Stimulated activated naive B cell treated with anti-CD40 and anti-IgM and Interleukin-4, amounts not matched to agents 10 μg/mL and 1 μg/mL and 100 μg/mL, for 72 hours (primary cell): ENCODE results near the gene TCERG1L.

Source experiments
- ATAC-seq, 2 donors: fragments of 150-1000 bp; cut with Tn5 transposase; replicated peaks; 2 replicates each; pipeline ENCODE4 v1.10.0; 2021; ENCODE audit warnings: moderate library complexity in 1 of 2
- DNase-seq: peaks from one replicate; pipeline ENCODE4 v3.0.0; 2021
- H3K27ac Mint-ChIP-seq: one replicate; pipeline ENCODE4 v1.8.0; 2022; ENCODE audit warnings: mild to moderate bottlenecking, mixed read lengths
- H3K27me3 Mint-ChIP-seq, 2 donors: one replicate each; pipeline ENCODE4 v1.8.0; 2022; ENCODE audit warnings: mixed read lengths in 2 of 2
- H3K36me3 Mint-ChIP-seq, 2 donors: one replicate each; pipeline ENCODE4 v1.8.0; 2022; ENCODE audit warnings: mixed read lengths in 2 of 2, mild to moderate bottlenecking in 1 of 2
- H3K4me1 Mint-ChIP-seq, 2 donors: one replicate each; pipeline ENCODE4 v1.8.0; 2022; ENCODE audit warnings: mixed read lengths in 2 of 2, mild to moderate bottlenecking in 1 of 2
- H3K4me3 Mint-ChIP-seq, 2 donors: one replicate each; pipeline ENCODE4 v1.8.0; 2022; ENCODE audit warnings: mild to moderate bottlenecking in 2 of 2, mixed read lengths in 2 of 2, moderate library complexity in 1 of 2
- H3K9me3 Mint-ChIP-seq, 2 donors: one replicate each; pipeline ENCODE4 v1.8.0; 2022; ENCODE audit warnings: mixed read lengths in 2 of 2, mild to moderate bottlenecking in 1 of 2

Gene TCERG1L

DNA sequence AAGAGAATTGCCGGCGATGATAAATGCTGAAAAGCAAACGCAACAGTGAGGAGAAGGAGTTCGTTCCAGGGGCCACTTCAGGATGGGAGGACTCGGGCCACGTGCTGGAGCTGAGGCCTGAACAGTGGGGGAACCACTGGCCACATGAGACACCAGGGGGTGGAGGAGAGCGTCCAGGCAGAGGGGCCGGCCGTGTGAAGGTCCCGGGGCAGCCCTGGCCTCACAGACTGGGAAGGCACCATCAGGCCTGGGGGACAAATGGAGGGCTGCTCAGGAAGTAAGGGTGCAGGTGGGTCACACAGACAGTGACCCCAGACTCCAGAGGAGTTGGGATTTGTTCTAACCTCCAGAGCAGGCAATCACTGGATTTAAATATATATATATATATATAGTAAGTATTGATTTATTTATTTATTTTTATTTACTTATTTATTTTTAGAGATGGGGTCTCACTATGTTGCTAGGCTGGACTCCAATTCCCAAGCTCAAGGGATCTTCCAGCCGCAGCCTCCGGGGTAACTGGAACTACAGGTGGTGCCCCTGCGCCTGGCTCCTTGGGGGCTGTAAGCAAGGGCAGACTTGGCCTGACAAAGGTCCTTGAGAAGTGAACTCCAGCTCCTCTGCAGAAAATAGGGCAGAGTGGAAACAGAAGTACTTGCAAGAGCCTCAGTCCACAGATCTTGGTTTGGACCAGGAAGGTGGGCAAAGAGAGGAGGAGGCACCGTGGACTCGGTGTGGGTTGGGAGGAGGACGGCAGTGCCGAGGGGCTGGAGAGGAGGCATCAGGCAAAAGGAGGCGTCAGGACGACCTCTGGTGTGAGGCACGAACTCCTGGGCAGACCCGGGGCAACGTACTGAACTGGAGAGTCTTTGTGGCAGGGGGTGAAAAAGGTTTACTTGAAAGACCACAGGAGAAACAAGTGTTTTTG is 57.3 kb downstream of the TCERG1L start:
- Mint-ChIP-seq H3K27me3 (peaks cover 0 to 11% of the 10 kb centered on the region in 2 donors), H3K27ac (no peak overlapping the region), H3K9me3 (no peaks in the 10 kb centered on the region), H3K4me3 (no peak overlapping the region), H3K36me3 (no peaks in the 10 kb centered on the region), H3K4me1 (no peaks in the 10 kb centered on the region)
- DNase-seq (no peak), ATAC-seq (no peak)

- Mint-ChIP-seq H3K27me3 (peaks cover 0 to 11% of the 10 kb centered on the region in 2 donors), H3K4me1 (no peaks in the 10 kb centered on the region), H3K9me3 (no peaks in the 10 kb centered on the region), H3K4me3 (no peak overlapping the region), H3K36me3 (no peaks in the 10 kb centered on the region), H3K27ac (no peak overlapping the region)
- ATAC-seq (no peak), DNase-seq (no peak)
Measured at GRCh38 chr10:131252567-131253276, 58.8 kb downstream of the TCERG1L start.

- no peak overlapping the region for H3K4me3 Mint-ChIP-seq
- H3K9me3 Mint-ChIP-seq = no peaks in the 10 kb centered on the region
- ATAC-seq (no peak), DNase-seq (no peak)
- no peaks in the 10 kb centered on the region for H3K36me3 Mint-ChIP-seq
- peaks cover 0 to 11% of the 10 kb centered on the region in 2 donors for H3K27me3 Mint-ChIP-seq
- H3K27ac Mint-ChIP-seq = no peak overlapping the region
- H3K4me1 Mint-ChIP-seq = no peaks in the 10 kb centered on the region
Measured at GRCh38 chr10:131251146-131251541, 60.4 kb downstream of the TCERG1L start.

GRCh38 chr10:131250454-131251145 is 60.9 kb downstream of the TCERG1L start:
- DNase-seq (no peak), ATAC-seq (no peak)
- no peaks in the 10 kb centered on the region for H3K4me1 Mint-ChIP-seq

DNA sequence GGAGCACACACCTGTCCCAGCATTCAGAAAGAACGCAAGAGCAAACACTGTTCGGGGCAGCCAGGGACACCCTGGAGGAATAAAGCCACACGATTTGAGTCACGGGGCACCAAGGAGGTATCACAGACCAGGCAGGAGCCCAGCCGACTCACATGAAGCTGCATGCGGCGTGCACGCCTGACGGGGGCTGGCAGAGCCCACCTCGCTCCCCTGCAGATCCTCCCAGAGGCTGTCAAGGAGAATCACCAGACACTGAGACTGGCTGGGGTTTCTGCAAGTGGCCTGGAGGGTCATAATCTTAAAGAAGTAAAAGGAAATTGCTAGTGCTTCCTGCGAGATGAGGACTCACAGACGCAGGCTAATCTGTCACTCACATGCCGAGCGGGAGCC is 61.6 kb downstream of the TCERG1L start:
- DNase-seq = no peak
- H3K27ac Mint-ChIP-seq = no peak overlapping the region

More at GRCh38 chr10:131250454-131251145, 60.9 kb downstream of the TCERG1L start:
- no peaks in the 10 kb centered on the region for H3K9me3 Mint-ChIP-seq
- no peaks in the 10 kb centered on the region for H3K36me3 Mint-ChIP-seq
- H3K4me3 Mint-ChIP-seq = no peak overlapping the region
- H3K27ac Mint-ChIP-seq = no peak overlapping the region
- peaks cover 0 to 11% of the 10 kb centered on the region in 2 donors for H3K27me3 Mint-ChIP-seq

DNA sequence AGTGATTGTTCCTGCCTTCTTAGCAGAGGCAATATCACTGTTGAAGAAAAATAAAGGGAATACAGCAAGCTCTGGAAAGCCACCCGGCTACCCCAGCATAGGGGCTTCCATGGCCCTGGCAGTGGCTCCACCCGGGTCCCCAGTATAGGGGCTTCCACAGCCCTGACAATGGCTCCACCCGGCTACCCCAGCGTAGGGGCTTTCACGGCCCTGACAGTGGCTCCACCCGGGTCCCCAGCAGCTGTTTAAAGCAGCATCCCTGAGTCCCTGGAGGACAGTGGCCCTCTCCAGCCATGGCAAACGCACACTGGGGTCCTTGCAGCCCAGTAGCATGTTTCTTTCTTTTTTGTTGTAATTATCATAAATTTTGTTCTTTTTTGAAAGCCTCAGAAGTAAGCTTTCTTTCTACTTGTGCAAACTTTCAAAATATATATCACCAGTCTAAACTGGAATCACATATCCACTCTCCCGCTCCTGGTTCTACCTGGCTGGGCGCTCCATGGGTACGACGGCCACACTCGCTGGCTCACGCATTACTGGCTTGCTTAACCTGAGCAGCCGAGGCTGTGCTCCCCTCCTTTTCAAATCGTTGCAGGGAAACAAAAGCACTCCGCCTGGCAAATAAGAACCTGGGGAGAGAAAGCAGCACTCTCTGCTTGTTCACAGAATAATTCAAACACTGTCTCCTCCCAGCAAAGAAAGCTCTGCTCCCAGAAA is 62.1 kb downstream of the TCERG1L start:
- Mint-ChIP-seq H3K9me3 (no peaks in the 10 kb centered on the region), H3K27me3 (peaks cover 0 to 11% of the 10 kb centered on the region in 2 donors)
- no peak for ATAC-seq

More for the DNA sequence above, 61.6 kb downstream of the TCERG1L start:
- Mint-ChIP-seq H3K4me3 (no peak overlapping the region), H3K9me3 (no peaks in the 10 kb centered on the region), H3K36me3 (no peaks in the 10 kb centered on the region), H3K4me1 (no peaks in the 10 kb centered on the region), H3K27me3 (peaks cover 0 to 11% of the 10 kb centered on the region in 2 donors)
- no peak for ATAC-seq

DNA sequence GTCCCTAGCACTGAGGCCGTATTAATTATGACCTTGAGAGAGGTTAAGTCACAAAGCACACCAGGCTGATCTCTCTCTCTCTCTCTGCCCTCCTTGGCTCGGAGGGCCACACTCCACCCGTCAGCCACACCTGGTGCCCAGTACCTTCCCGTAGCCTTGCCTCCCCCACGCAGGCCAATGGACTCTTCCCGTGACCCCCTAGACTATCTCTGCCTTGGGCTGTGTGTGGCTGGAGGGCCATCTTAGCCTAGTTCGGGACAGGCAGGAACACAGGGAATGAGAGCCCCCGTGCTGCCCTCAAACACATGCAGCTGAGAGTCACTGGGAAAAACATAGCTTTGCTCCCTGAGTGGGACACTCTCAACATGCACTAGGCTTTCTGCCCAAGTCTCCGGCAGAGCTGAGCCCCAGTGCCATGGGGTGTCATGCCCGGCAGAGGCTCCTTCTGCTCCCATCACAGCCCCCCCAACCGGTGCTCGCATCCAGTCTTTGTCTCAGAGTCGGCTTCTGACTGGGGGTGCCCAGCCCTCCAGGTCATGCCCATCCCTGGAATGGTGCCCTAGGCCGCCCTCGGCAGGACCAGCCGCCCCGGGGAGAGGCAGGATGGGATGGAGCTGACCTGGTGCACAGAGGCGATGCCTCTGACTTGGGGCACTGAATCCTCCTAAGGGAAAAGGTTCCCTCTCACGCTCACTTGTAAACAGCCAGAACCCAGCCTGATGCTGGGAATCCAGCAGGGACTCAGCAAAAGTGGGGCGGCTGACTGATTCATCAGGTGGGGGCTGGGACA is 63.0 kb downstream of the TCERG1L start:
- ATAC-seq = no peak
- DNase-seq = no peak
- Mint-ChIP-seq H3K9me3 (no peaks in the 10 kb centered on the region), H3K4me3 (no peak overlapping the region), H3K27ac (no peak overlapping the region), H3K4me1 (no peaks in the 10 kb centered on the region), H3K36me3 (no peaks in the 10 kb centered on the region), H3K27me3 (peaks cover 0 to 11% of the 10 kb centered on the region in 2 donors)

More for the DNA sequence above, 62.1 kb downstream of the TCERG1L start:
- Mint-ChIP-seq H3K27ac (no peak overlapping the region), H3K4me1 (no peaks in the 10 kb centered on the region), H3K36me3 (no peaks in the 10 kb centered on the region), H3K4me3 (no peak overlapping the region)
- DNase-seq = no peak

DNA sequence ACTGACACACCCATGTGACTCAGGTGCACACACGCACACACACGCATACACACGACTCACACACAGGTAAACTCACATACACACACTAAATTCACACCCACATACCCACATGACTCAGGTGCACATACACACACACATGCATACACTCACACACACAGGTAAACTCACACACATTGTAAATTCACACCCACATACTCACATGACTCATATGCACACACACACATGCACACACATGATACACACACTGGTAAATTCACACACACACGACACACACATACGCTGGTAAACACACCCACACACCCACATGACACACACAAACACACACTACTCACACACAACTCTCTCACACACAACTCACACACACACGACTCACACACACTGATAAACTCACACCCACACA is 63.6 kb downstream of the TCERG1L start:
- Mint-ChIP-seq H3K27ac (no peak overlapping the region), H3K4me1 (no peaks in the 10 kb centered on the region)

GRCh38 chr10:131246775-131247174 is 64.7 kb downstream of the TCERG1L start:
- no peak for ATAC-seq
- DNase-seq = no peak
- Mint-ChIP-seq H3K36me3 (no peaks in the 10 kb centered on the region), H3K9me3 (no peaks in the 10 kb centered on the region), H3K27ac (no peak overlapping the region), H3K4me3 (no peak overlapping the region), H3K4me1 (no peaks in the 10 kb centered on the region), H3K27me3 (peaks cover 0 to 11% of the 10 kb centered on the region in 2 donors)

More for the DNA sequence above, 63.6 kb downstream of the TCERG1L start:
- Mint-ChIP-seq H3K36me3 (no peaks in the 10 kb centered on the region), H3K27me3 (peaks cover 0 to 11% of the 10 kb centered on the region in 2 donors), H3K4me3 (no peak overlapping the region), H3K9me3 (no peaks in the 10 kb centered on the region)
- no peak for ATAC-seq
- DNase-seq = no peak

GRCh38 chr10:131246089-131246488 is 65.4 kb downstream of the TCERG1L start:
- no peaks in the 10 kb centered on the region for H3K36me3 Mint-ChIP-seq
- DNase-seq (no peak), ATAC-seq (no peak)
- no peaks in the 10 kb centered on the region for H3K4me1 Mint-ChIP-seq
- H3K9me3 Mint-ChIP-seq = no peaks in the 10 kb centered on the region
- H3K27ac Mint-ChIP-seq = no peak overlapping the region
- H3K27me3 Mint-ChIP-seq = peaks cover 0 to 8% of the 10 kb centered on the region in 2 donors
- no peak overlapping the region for H3K4me3 Mint-ChIP-seq

- DNase-seq = no peak
- ATAC-seq = no peak
- Mint-ChIP-seq H3K9me3 (no peaks in the 10 kb centered on the region), H3K36me3 (no peaks in the 10 kb centered on the region), H3K4me3 (no peak overlapping the region), H3K4me1 (no peaks in the 10 kb centered on the region), H3K27me3 (peaks cover 3 to 8% of the 10 kb centered on the region in 2 donors), H3K27ac (no peak overlapping the region)
Measured at GRCh38 chr10:131245475-131246059, 66.0 kb downstream of the TCERG1L start.

DNA sequence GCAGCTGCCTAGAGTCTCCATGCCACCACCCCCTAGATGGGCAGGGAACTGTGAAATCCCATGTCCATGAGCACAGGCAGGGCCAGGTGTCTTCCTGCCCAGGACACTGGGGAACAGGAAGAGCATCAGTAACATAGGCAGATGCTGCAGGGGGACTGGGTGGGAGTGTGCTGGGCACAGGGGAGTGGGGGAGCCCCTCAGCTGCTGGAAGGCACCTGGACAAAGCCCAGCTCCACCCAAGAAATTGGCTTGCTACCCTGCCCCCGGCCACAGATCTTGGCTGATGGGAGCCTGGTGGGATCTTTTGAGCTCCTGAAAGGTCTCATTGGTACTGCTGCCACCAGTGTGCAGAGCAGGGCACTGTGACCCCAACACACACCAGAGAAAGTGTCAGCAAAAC is 66.7 kb downstream of the TCERG1L start:
- Mint-ChIP-seq H3K27ac (no peak overlapping the region), H3K9me3 (no peaks in the 10 kb centered on the region), H3K27me3 (peaks cover 7 to 10% of the 10 kb centered on the region in 2 donors), H3K4me3 (no peak overlapping the region), H3K4me1 (no peaks in the 10 kb centered on the region), H3K36me3 (no peaks in the 10 kb centered on the region)
- DNase-seq = no peak
- ATAC-seq = no peak

DNA sequence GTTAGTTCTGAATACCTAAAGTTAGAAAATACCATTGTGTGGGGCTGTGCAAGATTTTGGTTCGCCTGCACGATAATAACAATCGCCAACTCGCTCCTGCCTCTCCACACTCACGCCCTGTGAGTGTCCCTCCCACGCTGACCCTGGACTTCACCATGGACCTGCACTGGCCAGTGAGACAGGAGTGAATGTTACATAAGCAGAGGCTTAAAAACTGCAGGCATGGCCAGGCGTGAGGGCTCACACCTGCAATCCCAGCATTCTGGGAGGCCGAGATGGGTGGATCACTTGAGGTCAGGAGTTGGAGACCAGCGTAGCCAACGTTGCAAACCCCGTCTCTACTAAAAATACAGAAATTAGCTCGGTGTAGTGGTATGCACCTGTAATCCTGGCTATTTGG is 68.4 kb downstream of the TCERG1L start:
- no peak overlapping the region for H3K4me3 Mint-ChIP-seq
- no peak overlapping the region for H3K27ac Mint-ChIP-seq
- DNase-seq = no peak
- no peaks in the 10 kb centered on the region for H3K36me3 Mint-ChIP-seq
- no peaks in the 10 kb centered on the region for H3K4me1 Mint-ChIP-seq
- H3K27me3 Mint-ChIP-seq = peaks cover 7 to 10% of the 10 kb centered on the region in 2 donors
- ATAC-seq = no peak
- H3K9me3 Mint-ChIP-seq = no peaks in the 10 kb centered on the region
